ENCODE measurements around the gene SAMD4A.

GRCh38 chr14:54675236-54676128 is 108.6 kb downstream of the SAMD4A start:
- TF ChIP-seq CTCF (conservative IDR thresholded peaks at IDR 0.05) (no peak), ZFX (IDR thresholded peaks at IDR 0.05) (no peak)

Measured in C4-2B (cell line).